ENCODE measurements around the gene RNF151. TPM values are rescaled to one million over a fixed set of nuclear protein-coding genes. Genes with fewer than 3 reads are reported as not detected.

RNF151 gene
- total and polyA plus RNA-seq, 2 of the 13 experiments (the other 11 are each of a cell fraction or from before 2014, with no cell fraction given): not detected

DNA sequence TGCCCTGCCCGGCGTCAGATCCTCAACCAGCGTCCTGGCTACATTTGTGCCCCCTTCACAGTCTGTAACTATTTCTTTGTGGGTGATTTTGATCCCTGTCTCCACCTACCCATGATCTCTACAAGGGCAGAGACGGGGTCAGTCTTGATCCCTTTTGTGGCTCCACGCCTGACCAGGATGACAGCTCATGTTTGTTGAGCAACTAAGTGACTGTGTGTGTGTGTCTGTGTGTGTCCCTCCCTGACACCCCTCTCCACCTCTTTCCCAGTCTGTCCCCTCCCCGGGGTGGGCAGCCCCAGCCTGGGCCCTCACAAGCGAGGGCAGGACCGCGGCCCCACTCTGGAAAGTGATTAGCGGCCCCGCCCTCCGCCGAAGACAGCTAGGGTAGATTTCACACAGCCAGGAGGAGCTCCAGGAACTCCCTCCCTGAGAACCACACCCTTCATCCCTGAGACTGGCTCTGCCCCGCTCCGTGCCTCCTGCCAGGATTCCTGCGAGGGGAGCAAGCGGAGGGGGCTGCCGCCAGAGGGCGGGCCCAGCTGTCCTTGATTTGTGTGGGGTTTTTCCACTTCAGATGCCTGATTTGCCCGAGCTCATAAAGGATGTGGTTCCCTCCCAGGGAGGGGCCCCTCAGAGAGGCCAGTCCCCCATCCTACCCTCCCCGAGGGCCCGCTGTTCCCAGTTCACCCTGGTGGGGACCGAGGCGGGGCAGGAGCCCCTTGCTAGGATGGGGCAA lies 43.2 kb upstream of the RNF151 start (continued):
- TF ChIP-seq, protein P1, sequence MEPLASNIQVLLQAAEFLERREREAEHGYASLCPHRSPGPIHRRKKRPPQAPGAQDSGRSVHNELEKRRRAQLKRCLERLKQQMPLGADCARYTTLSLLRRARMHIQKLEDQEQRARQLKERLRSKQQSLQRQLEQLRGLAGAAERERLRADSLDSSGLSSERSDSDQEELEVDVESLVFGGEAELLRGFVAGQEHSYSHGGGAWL (CRISPR knock-in tag; IDR thresholded peaks at IDR 0.05): peak; percentile 31; the same call in 1 of the 2 replicates
- TF ChIP-seq ZNF501 (CRISPR knock-in tag; IDR thresholded peaks at IDR 0.05) (0 out of 2 replicates have a peak, but pooled peaks have one; percentile 32), CBX1 (IDR thresholded peaks at IDR 0.05; ENCODE audit: low read depth) (no peak), KDM2A (CRISPR knock-in tag; IDR thresholded peaks at IDR 0.05; ENCODE audit: borderline replicate concordance, low read depth) (0 out of 2 replicates have a peak, but pooled peaks have one; percentile 27), RAD21 (CRISPR knock-in tag; IDR thresholded peaks at IDR 0.05) (peak; percentile 15; the same call in 1 of the 2 replicates)
- TF ChIP-seq, protein P2, sequence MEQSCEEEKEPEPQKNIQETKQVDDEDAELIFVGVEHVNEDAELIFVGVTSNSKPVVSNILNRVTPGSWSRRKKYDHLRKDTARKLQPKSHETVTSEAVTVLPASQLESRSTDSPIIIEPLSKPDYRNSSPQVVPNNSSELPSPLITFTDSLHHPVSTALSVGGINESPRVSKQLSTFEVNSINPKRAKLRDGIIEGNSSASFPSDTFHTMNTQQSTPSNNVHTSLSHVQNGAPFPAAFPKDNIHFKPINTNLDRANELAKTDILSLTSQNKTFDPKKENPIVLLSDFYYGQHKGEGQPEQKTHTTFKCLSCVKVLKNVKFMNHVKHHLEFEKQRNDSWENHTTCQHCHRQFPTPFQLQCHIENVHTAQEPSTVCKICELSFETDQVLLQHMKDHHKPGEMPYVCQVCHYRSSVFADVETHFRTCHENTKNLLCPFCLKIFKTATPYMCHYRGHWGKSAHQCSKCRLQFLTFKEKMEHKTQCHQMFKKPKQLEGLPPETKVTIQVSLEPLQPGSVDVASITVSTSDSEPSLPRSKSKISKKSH (CRISPR knock-in tag; IDR thresholded peaks at IDR 0.05; ENCODE audit: borderline replicate concordance): no peak
- TF ChIP-seq, protein P3, sequence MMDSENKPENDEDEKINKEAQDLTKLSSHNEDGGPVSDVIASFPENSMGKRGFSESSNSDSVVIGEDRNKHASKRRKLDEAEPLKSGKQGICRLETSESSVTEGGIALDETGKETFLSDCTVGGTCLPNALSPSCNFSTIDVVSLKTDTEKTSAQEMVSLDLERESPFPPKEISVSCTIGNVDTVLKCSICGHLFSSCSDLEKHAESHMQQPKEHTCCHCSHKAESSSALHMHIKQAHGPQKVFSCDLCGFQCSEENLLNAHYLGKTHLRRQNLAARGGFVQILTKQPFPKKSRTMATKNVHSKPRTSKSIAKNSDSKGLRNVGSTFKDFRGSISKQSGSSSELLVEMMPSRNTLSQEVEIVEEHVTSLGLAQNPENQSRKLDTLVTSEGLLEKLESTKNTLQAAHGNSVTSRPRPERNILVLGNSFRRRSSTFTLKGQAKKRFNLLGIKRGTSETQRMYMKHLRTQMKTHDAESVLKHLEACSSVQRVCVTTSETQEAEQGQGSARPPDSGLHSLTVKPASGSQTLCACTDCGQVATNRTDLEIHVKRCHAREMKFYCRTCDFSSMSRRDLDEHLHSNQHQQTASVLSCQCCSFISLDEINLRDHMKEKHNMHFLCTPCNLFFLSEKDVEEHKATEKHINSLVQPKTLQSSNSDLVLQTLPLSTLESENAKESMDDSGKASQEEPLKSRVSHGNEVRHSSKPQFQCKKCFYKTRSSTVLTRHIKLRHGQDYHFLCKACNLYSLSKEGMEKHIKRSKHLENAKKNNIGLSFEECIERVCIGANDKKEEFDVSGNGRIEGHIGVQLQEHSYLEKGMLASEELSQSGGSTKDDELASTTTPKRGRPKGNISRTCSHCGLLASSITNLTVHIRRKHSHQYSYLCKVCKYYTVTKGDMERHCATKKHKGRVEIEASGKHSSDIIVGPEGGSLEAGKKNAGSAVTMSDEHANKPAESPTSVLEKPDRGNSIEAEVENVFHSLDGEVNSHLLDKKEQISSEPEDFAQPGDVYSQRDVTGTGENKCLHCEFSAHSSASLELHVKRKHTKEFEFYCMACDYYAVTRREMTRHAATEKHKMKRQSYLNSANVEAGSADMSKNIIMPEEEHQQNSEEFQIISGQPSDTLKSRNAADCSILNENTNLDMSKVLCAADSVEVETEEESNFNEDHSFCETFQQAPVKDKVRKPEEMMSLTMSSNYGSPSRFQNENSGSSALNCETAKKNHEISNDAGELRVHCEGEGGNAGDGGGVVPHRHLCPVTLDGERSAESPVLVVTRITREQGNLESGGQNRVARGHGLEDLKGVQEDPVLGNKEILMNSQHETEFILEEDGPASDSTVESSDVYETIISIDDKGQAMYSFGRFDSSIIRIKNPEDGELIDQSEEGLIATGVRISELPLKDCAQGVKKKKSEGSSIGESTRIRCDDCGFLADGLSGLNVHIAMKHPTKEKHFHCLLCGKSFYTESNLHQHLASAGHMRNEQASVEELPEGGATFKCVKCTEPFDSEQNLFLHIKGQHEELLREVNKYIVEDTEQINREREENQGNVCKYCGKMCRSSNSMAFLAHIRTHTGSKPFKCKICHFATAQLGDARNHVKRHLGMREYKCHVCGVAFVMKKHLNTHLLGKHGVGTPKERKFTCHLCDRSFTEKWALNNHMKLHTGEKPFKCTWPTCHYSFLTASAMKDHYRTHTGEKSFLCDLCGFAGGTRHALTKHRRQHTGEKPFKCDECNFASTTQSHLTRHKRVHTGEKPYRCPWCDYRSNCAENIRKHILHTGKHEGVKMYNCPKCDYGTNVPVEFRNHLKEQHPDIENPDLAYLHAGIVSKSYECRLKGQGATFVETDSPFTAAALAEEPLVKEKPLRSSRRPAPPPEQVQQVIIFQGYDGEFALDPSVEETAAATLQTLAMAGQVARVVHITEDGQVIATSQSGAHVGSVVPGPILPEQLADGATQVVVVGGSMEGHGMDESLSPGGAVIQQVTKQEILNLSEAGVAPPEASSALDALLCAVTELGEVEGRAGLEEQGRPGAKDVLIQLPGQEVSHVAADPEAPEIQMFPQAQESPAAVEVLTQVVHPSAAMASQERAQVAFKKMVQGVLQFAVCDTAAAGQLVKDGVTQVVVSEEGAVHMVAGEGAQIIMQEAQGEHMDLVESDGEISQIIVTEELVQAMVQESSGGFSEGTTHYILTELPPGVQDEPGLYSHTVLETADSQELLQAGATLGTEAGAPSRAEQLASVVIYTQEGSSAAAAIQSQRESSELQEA (CRISPR knock-in tag; IDR thresholded peaks at IDR 0.05; ENCODE audit: not compliant biosample characterization): peak; percentile 18
- TF ChIP-seq, protein P4, sequence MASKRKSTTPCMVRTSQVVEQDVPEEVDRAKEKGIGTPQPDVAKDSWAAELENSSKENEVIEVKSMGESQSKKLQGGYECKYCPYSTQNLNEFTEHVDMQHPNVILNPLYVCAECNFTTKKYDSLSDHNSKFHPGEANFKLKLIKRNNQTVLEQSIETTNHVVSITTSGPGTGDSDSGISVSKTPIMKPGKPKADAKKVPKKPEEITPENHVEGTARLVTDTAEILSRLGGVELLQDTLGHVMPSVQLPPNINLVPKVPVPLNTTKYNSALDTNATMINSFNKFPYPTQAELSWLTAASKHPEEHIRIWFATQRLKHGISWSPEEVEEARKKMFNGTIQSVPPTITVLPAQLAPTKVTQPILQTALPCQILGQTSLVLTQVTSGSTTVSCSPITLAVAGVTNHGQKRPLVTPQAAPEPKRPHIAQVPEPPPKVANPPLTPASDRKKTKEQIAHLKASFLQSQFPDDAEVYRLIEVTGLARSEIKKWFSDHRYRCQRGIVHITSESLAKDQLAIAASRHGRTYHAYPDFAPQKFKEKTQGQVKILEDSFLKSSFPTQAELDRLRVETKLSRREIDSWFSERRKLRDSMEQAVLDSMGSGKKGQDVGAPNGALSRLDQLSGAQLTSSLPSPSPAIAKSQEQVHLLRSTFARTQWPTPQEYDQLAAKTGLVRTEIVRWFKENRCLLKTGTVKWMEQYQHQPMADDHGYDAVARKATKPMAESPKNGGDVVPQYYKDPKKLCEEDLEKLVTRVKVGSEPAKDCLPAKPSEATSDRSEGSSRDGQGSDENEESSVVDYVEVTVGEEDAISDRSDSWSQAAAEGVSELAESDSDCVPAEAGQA (IDR thresholded peaks at IDR 0.05; ENCODE audit: low read depth): no peak
- TF ChIP-seq, protein P4 (CRISPR knock-in tag; IDR thresholded peaks at IDR 0.05; ENCODE audit: borderline replicate concordance): no peak

All from HepG2 (cell line).